Calu3 (cell line): ENCODE results near the gene SRD5A2. TPM values are rescaled to one million over a fixed set of nuclear protein-coding genes. Genes with fewer than 3 reads are reported as not detected.

Experiments used
- BruUV-seq: library from RNA; stranded (reverse); fragments of 400-500 nt; replicated peaks from 2 replicates; lab custom pipeline; 2021; lab: Mats Ljungman, UMichigan
- CTCF ChIA-PET: fragments of 300-600 bp; sonication (Branson Sonifier 250); formaldehyde crosslinking; loops from one replicate; lab custom pipeline; 2022; ENCODE audit warnings: antibody characterized with exemption; lab: Charles Lee
- DNase-seq: peaks from one replicate; pipeline ENCODE4 v3.0.0; 2022
- H3K27ac Mint-ChIP-seq: one replicate; pipeline ENCODE4 v1.8.0; 2022; ENCODE audit warnings: mixed read lengths; ENCODE audit not compliant: unreplicated experiment
- H3K27me3 Mint-ChIP-seq: one replicate; pipeline ENCODE4 v1.8.0; 2022; ENCODE audit warnings: mixed read lengths; ENCODE audit not compliant: unreplicated experiment
- H3K36me3 Mint-ChIP-seq: one replicate; pipeline ENCODE4 v1.8.0; 2022; ENCODE audit warnings: mild to moderate bottlenecking, moderate library complexity, mixed read lengths; ENCODE audit not compliant: insufficient read depth, unreplicated experiment
- H3K4me1 Mint-ChIP-seq: one replicate; pipeline ENCODE4 v1.8.0; 2022; ENCODE audit warnings: mild to moderate bottlenecking, low read depth, mixed read lengths; ENCODE audit not compliant: unreplicated experiment
- H3K4me3 Mint-ChIP-seq: one replicate; pipeline ENCODE4 v1.8.0; 2022; ENCODE audit warnings: mild to moderate bottlenecking, low read depth, moderate library complexity, mixed read lengths; ENCODE audit not compliant: unreplicated experiment
- H3K9me3 Mint-ChIP-seq: one replicate; pipeline ENCODE4 v1.8.0; 2022; ENCODE audit warnings: low read depth, mixed read lengths; ENCODE audit not compliant: unreplicated experiment
- CTCF ChIP-seq: fragments of 200-600 bp; IDR thresholded peaks from one replicate; pipeline ENCODE4 v1.8.0; 2022; ENCODE audit warnings: antibody characterized with exemption; ENCODE audit not compliant: unreplicated experiment
- intact Hi-C: fragments of 100-400 bp; cut with micrococcal nuclease; formaldehyde crosslinking; loops from one replicate; pipeline ENCODE4 v1.10.0; 2022; ENCODE audit not compliant: unreplicated experiment
- total RNA-seq: library from RNA; stranded (reverse); gene quantifications from 2 replicates; pipeline ENCODE4 v1.2.3, GENCODE V29; 2022

Gene SRD5A2
- total RNA-seq, 1 experiment from 2014 or later: not detected

- Mint-ChIP-seq H3K27me3 (peaks cover 14% of the 10 kb centered on the region), H3K4me3 (no peak overlapping the region), H3K36me3 (no peaks in the 10 kb centered on the region), H3K4me1 (no peaks in the 10 kb centered on the region), H3K27ac (no peak overlapping the region), H3K9me3 (peaks cover 8% of the 10 kb centered on the region)
- intact Hi-C loops: no loop called here
- TF ChIP-seq CTCF: no peak
- CTCF ChIA-PET: no interaction called here
- BruUV-seq: no TSS peak
- no peak for DNase-seq
Observed at GRCh38 chr2:31547485-31547884, 33.3 kb downstream of the SRD5A2 start.

DNA sequence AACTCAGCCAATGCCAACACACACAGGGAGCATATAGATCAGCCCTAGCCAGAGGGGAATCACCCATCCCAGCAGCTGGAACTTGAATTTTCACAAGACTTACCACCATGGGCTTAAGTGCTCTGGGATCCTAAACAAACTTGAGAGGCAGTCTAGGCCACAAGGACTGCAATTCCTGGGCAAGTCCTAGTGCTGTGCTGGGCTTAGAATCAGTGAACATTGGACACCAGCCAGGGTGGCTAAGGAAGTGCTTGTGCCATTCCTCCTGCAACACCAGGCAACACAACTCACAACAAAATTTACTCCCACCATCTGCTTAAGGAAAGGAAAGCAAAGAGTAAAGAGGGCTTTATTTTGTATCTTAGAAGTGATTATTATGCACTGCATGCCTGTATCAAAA lies 38.9 kb downstream of the SRD5A2 start:
- Mint-ChIP-seq H3K27ac (no peak overlapping the region), H3K4me1 (no peaks in the 10 kb centered on the region), H3K36me3 (no peaks in the 10 kb centered on the region), H3K27me3 (peaks cover 14% of the 10 kb centered on the region), H3K9me3 (peaks cover 3% of the 10 kb centered on the region), H3K4me3 (no peak overlapping the region)
- CTCF ChIA-PET: interaction anchor here (1.1 kb wide), 1 partner anchor 40 kb away, joined by 3 read pairs; no protein-coding TSS in a partner anchor
- no peak for TF ChIP-seq CTCF
- BruUV-seq: no TSS peak
- DNase-seq: no peak
- intact Hi-C loops: no loop called here

DNA sequence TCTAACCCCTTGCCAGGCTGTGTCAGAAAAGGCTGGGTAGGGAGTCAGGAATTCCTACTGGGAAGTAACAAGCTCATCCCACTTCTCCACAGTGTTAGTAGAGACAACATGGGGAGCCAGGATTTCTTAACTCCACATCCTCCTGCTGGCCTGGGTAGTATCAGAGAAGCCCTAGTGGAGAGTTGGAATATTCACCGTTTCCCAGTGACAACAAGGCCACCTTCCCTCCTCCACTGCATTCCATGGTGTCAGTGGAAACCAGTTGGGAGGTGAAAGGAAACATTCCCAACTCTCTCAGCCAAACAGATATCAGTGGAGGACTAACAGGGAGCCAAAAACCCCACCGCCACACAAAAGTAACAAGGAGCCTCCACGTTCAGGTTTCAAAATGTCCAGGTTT lies 41.2 kb downstream of the SRD5A2 start:
- H3K9me3 Mint-ChIP-seq: peaks cover 3% of the 10 kb centered on the region
- DNase-seq: no peak
- no peak overlapping the region for H3K27ac Mint-ChIP-seq
- peaks cover 14% of the 10 kb centered on the region for H3K27me3 Mint-ChIP-seq
- no TSS peak for BruUV-seq
- H3K4me3 Mint-ChIP-seq: no peak overlapping the region
- H3K4me1 Mint-ChIP-seq: peaks cover 5% of the 10 kb centered on the region
- intact Hi-C loops: no loop called here
- no peak for TF ChIP-seq CTCF
- CTCF ChIA-PET: no interaction called here
- no peaks in the 10 kb centered on the region for H3K36me3 Mint-ChIP-seq

DNA sequence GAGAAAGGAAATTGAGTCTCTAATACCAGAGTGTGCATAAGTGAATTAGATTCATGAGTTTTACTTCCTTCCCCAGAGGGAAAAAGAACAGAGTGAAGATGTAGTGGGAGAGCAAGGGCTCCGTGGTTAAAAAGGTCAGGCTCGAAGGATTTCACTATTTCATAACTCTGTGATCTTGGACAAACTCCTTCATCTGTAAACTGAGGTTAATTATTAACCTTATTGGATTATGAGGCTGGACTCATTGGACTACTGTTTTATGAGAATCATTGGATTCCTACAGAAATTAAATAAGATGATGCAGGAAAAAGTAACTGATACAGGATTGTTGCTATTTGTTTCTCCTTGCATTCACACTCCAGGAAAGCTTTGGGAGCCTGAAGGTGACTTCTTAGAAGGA lies 45.0 kb downstream of the SRD5A2 start:
- H3K27me3 Mint-ChIP-seq: peaks cover 2% of the 10 kb centered on the region
- no TSS peak for BruUV-seq
- TF ChIP-seq CTCF: no peak
- no peaks in the 10 kb centered on the region for H3K9me3 Mint-ChIP-seq
- H3K4me1 Mint-ChIP-seq: peaks cover 5% of the 10 kb centered on the region
- no peak overlapping the region for H3K27ac Mint-ChIP-seq
- no peak for DNase-seq
- intact Hi-C loops: no loop called here
- no peak overlapping the region for H3K4me3 Mint-ChIP-seq
- CTCF ChIA-PET: no interaction called here
- no peaks in the 10 kb centered on the region for H3K36me3 Mint-ChIP-seq
